Astrocyte of the hippocampus (primary cell): ENCODE data around the gene RCN2.

ENCODE experiments used
- DNase-seq: peaks from one replicate; pipeline ENCODE4 v3.0.0; 2011; ENCODE audit warnings: low read depth, low spot score

RCN2 gene

GRCh38 chr15:76994496-76994895 is 62.9 kb downstream of the RCN2 start:
- no peak for DNase-seq

GRCh38 chr15:76994971-76995945 is 63.7 kb downstream of the RCN2 start, which contains the start of gene PSTPIP1:
TSS of gene PSTPIP1 (plus strand) at chr15:76995126. CDS start at chr15:76995574, 448 bp downstream.
- peak; percentile 77 for DNase-seq

GRCh38 chr15:76996076-76996525 is 64.6 kb downstream of the RCN2 start:
- no peak for DNase-seq

GRCh38 chr15:76996526-76997401 is 65.2 kb downstream of the RCN2 start:
- peak; percentile 44 for DNase-seq

- DNase-seq = no peak
Measured at GRCh38 chr15:76998663-76999285, 67.2 kb downstream of the RCN2 start.

- no peak for DNase-seq
Measured at GRCh38 chr15:76999996-77000395, 68.4 kb downstream of the RCN2 start.

- DNase-seq = no peak
Measured at GRCh38 chr15:77001351-77001750, 69.8 kb downstream of the RCN2 start.

GRCh38 chr15:77001966-77002365 is 70.4 kb downstream of the RCN2 start:
- DNase-seq = no peak

- DNase-seq = peak; percentile 34
Measured at GRCh38 chr15:77002436-77002835, 70.9 kb downstream of the RCN2 start.

GRCh38 chr15:77002954-77003912 is 71.7 kb downstream of the RCN2 start:
- no peak for DNase-seq
